CD4-positive, alpha-beta T cell (primary cell): ENCODE measurements around the gene POLR1B. TPM values are rescaled to one million over a fixed set of nuclear protein-coding genes. Genes with fewer than 3 reads are reported as not detected.

Source experiments
- ATAC-seq: fragments of 200-7000 bp; cut with Tn5 transposase; one replicate; pipeline ENCODE4 v1.10.0; 2022; ENCODE audit warnings: mild to moderate bottlenecking; ENCODE audit not compliant: poor library complexity
- CTCF ChIA-PET: fragments of 350-600 bp; sonication (Branson Sonifier 250); formaldehyde crosslinking; loops from one replicate; lab custom pipeline; 2021; ENCODE audit warnings: antibody characterized with exemption, inconsistent platforms; lab: Charles Lee
- POLR2A ChIA-PET: fragments of 350-600 bp; sonication (Branson Sonifier 250); formaldehyde crosslinking; loops from one replicate; lab custom pipeline; 2021; ENCODE audit warnings: antibody characterized with exemption, inconsistent platforms; lab: Charles Lee
- DNase-seq, 14 experiments: peaks; one replicate each; pipeline ENCODE4 v3.0.0-alpha.2; 2013 to 2020; ENCODE audit warnings: mixed read lengths in 2 of 14
- H3K27ac ChIP-seq, 2 donors: one replicate each; pipeline versions ENCODE4 v1.5.1 to v1.7.0; 2013; ENCODE audit warnings: low read length in 2 of 2, low read depth in 1 of 2, mild to moderate bottlenecking in 1 of 2
- H3K27me3 ChIP-seq, 2 experiments: 1 replicate in 1 of 2; 2 replicates in 1 of 2; pipeline versions ENCODE4 v1.6.1 to v1.7.0; 2013; ENCODE audit warnings: low read length in 2 of 2, control low read depth in 1 of 2, mild to moderate bottlenecking in 1 of 2, moderate library complexity in 1 of 2; ENCODE audit not compliant: insufficient read depth in 2 of 2, control insufficient read depth in 1 of 2
- H3K36me3 ChIP-seq: one replicate; pipeline ENCODE4 v1.6.1; 2013; ENCODE audit warnings: low read length, control low read depth; ENCODE audit not compliant: insufficient read depth
- H3K4me1 ChIP-seq: one replicate; pipeline ENCODE4 v1.6.1; 2013; ENCODE audit warnings: low read length, control low read depth; ENCODE audit not compliant: insufficient read depth
- H3K4me3 ChIP-seq: one replicate; pipeline ENCODE4 v1.5.1; 2013; ENCODE audit warnings: mild to moderate bottlenecking, low read length, moderate library complexity
- H3K9me3 ChIP-seq, 2 experiments: 1 replicate in 1 of 2; 2 replicates in 1 of 2; pipeline versions ENCODE4 v1.6.1 to v1.7.0; 2013; ENCODE audit warnings: low read length in 2 of 2, mild to moderate bottlenecking in 2 of 2, control low read depth in 1 of 2, moderate library complexity in 1 of 2; ENCODE audit not compliant: control insufficient read depth in 1 of 2, insufficient read depth in 1 of 2
- H3K27ac Mint-ChIP-seq: one replicate; pipeline ENCODE4 v1.8.0; 2020; ENCODE audit warnings: mixed read lengths
- H3K27me3 Mint-ChIP-seq: one replicate; pipeline ENCODE4 v1.8.0; 2021; ENCODE audit warnings: mixed read lengths
- H3K36me3 Mint-ChIP-seq: one replicate; pipeline ENCODE4 v1.8.0; 2021; ENCODE audit warnings: low read depth, mixed read lengths
- H3K4me1 Mint-ChIP-seq: one replicate; pipeline ENCODE4 v1.8.0; 2021; ENCODE audit warnings: low read depth, mixed read lengths
- H3K4me3 Mint-ChIP-seq: one replicate; pipeline ENCODE4 v1.8.0; 2020; ENCODE audit warnings: mild to moderate bottlenecking, mixed read lengths
- H3K9me3 Mint-ChIP-seq: one replicate; pipeline ENCODE4 v1.8.0; 2020; ENCODE audit warnings: mixed read lengths
- CTCF ChIP-seq: fragments of 200-600 bp; IDR thresholded peaks from one replicate; pipeline ENCODE4 v1.8.0; 2022; ENCODE audit warnings: antibody characterized with exemption, mild to moderate bottlenecking
- intact Hi-C, 2 experiments: fragments of 100-400 bp; cut with DNase I in 1 of 2; cut with micrococcal nuclease in 1 of 2; formaldehyde crosslinking; loops; one replicate each; pipeline versions ENCODE4 v1.15.1 to v1.9.0; 2023 to 2025; cut with DNase I, micrococcal nuclease
- polyA plus RNA-seq, 2 donors: library from polyadenylated mRNA; unstranded; fragments of 120-200 nt; gene quantifications; one replicate each; pipeline ENCODE4 v1.2.1, GENCODE V29; 2013
- total RNA-seq, 174 experiments: library from RNA in 2 of 174; stranded (reverse) in 2 of 174; gene quantifications; one replicate each; pipeline ENCODE4 v1.2.3 and lab custom pipeline; 2021 to 2026

The POLR1B gene
- total RNA-seq (10 to 100 TPM in 1 of 2 experiments, 1 to 10 TPM in 1; 9.2 to 11.5 TPM), total RNA-seq (lab: John Stamatoyannopoulos, UW) (24.8 to 274 (median 64.7) reads per million in 172 experiments)
- polyA plus RNA-seq (2013, experiment 1 of 2): 11.8 TPM
- polyA plus RNA-seq (2013, experiment 2 of 2): 13.0 TPM

GRCh38 chr2:112542123-112542983, at the start of gene POLR1B:
Gene POLR1B (plus strand): TSS chr2:112542465. CDS start chr2:112542495, 30 bp downstream.
- Mint-ChIP-seq H3K36me3 (peaks cover 17% of the 10 kb centered on the region), H3K4me1 (peaks cover 23% of the 10 kb centered on the region), H3K27ac (no peak within 1 kb of the TSS), H3K4me3 (no peak within 1 kb of the TSS), H3K27me3 (no peaks in the 10 kb centered on the region), H3K9me3 (no peaks in the 10 kb centered on the region)
- intact Hi-C loops: loop anchor here (2.0 to 5.0 kb wide), 3 partner anchors 42 to 105 kb away; partner anchors contain the start of genes CHCHD5 (in 1 of the 2) and SLC20A1 (in 1 of the 2)
- Histone ChIP-seq H3K27me3 (no peaks in the 10 kb centered on the region), H3K9me3 (no peaks in the 10 kb centered on the region), H3K4me3 (peak within 1 kb of the TSS; percentile 94), H3K36me3 (peaks cover 16% of the 10 kb centered on the region), H3K4me1 (peaks cover 24% of the 10 kb centered on the region), H3K27ac (peak within 1 kb of the TSS; percentile 81 to 93)
- peak in 13 of 14 experiments; percentile 54 to 85 (median 62) for DNase-seq
- peak; percentile 81 for ATAC-seq
- ChIA-PET CTCF (interaction anchor here (1.4 to 2.0 kb wide), 2 partner anchors 41 to 61 kb away, joined by 6 to 7 read pairs; partner anchors contain the start of gene CHCHD5), POLR2A (interaction anchor here (0.9 to 1.9 kb wide), 6 partner anchors 41 to 360 kb away, joined by 3 to 5 read pairs (median 4); partner anchors contain the start of gene CHCHD5)
- no peak for TF ChIP-seq CTCF

GRCh38 chr2:112493048-112493447, 49.2 kb upstream of the POLR1B start:
- POLR2A ChIA-PET: interaction anchor here (0.7 kb wide), 1 partner anchor 8 kb away, joined by 5 read pairs; no protein-coding TSS in a partner anchor
- intact Hi-C loops: loop anchor here in 1 of 2 experiments (5.0 kb wide), 1 partner anchor 371 kb away; no protein-coding TSS in a partner anchor

More at GRCh38 chr2:112493048-112493447, 49.2 kb upstream of the POLR1B start:
- ATAC-seq: no peak
- H3K36me3 Mint-ChIP-seq: no peaks in the 10 kb centered on the region
- no peaks in the 10 kb centered on the region for H3K4me1 ChIP-seq
- H3K9me3 ChIP-seq: no peaks in the 10 kb centered on the region
- CTCF ChIA-PET: interaction anchor here (5.2 kb wide), 1 partner anchor 13 kb away, joined by 22 read pairs; no protein-coding TSS in a partner anchor
- no peak overlapping the region for H3K4me3 Mint-ChIP-seq
- no peak for TF ChIP-seq CTCF
- no peak overlapping the region for H3K27ac ChIP-seq
- no peaks in the 10 kb centered on the region for H3K27me3 ChIP-seq
- H3K36me3 ChIP-seq: peaks cover 12% of the 10 kb centered on the region
- H3K27ac Mint-ChIP-seq: no peak overlapping the region
- no peaks in the 10 kb centered on the region for H3K27me3 Mint-ChIP-seq
- H3K9me3 Mint-ChIP-seq: no peaks in the 10 kb centered on the region
- no peak overlapping the region for H3K4me3 ChIP-seq
- no peak for DNase-seq
- H3K4me1 Mint-ChIP-seq: no peaks in the 10 kb centered on the region
